Heart left ventricle (tissue), 13 donors: Measurements from ENCODE around the gene SESN1.

Source experiments
- CTCF ChIP-seq, 12 donors: fragments of 200-600 bp; sonication (generic) in 4 of 12; IDR thresholded peaks; one replicate each; pipeline versions ENCODE4 v1.5.0 to v1.8.0; 2018 to 2022; ENCODE audit warnings: antibody characterized with exemption in 12 of 12, mild to moderate bottlenecking in 5 of 12
- POLR2A ChIP-seq, 2 donors: fragments of 450-650 bp; IDR thresholded peaks; one replicate each; pipeline ENCODE4 v1.6.1; 2017; ENCODE audit warnings: antibody characterized with exemption in 2 of 2, mild to moderate bottlenecking in 2 of 2, moderate library complexity in 2 of 2
- donor health status: ischemic (EF 13 %, LVEDD 7.1; RV severe dilation, severe dysfunction).
- donor health status: DM: no; HTN: yes; CAD: no.
- donor health status: DM: no; HTN: no; CAD: no.
- donor health status: ischemic (EF 25% LVEDD 6.9; RV normal size, moderate dysfunction).
- donor health status: ischemic (EF 25% LVEDD 5.7; RV mildly dilated, moderate dysfunction).
- donor health status: ischemic (EF 35%, LVEDD 5.7; RV mildly dilated, moderate dysfunction).
- donor health status: nonischemic (EF 11% LVEDD 7.7; RV severe dilation, severe dysfunction).
- donor health status: DM: yes; HTN: yes; CAD: no.
- donor health status: PGD.
- donor health status: ischemic (EF 29% LVEDD 5.4; RV normal size, mild dysfunction).
- donor health status: nonischemic (EF 23%, LVEDD 6.1; RV moderate dilation, normal function).

- TF ChIP-seq CTCF (IDR thresholded peaks at IDR 0.05) (no peak), POLR2A (IDR thresholded peaks at IDR 0.05) (no peak)
These were observed 100.8 kb downstream of the SESN1 start for GRCh38 chr6:108993876-108994275.
